Inflammatory macrophage (primary cell): ENCODE data around the gene H6PD.

Source experiments
- DNase-seq, 2 donors: peaks; one replicate each; pipeline ENCODE4 v3.0.0-alpha.2; 2020 to 2022

Gene H6PD

DNA sequence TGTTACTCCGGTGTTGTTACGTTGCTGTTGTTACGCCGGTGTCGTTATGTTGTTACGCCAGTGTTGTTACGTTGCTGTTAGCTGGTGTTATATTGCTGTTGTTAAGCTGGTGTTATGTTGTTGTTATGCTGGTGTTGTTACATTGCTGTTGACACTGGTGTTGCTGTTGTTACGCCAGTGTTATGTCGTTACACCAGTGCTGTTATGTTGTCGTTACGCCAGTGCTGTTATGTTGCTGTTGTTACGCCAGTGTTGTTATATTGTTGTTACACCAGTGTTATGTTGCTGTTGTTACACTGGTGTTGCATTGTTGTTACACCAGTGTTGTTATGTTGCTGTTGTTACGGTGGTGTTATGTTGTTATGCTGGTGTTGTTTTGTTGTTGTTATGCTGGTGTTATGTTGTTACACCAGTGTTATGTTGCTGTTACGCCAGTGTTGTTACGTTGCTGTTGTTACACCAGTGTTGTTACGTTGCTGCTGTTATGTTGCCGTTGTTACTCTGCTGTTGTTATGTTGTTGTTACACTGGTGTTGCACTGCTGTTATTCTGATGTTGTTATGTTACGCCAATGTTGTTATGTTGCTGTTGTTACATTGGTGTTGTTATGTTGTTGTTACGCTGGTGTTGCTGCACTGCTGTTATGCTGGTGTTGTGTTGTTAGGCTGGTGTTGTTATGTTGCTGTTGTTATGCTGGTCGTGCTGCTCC, 25.6 kb downstream of the H6PD start:
- no peak for DNase-seq

DNA sequence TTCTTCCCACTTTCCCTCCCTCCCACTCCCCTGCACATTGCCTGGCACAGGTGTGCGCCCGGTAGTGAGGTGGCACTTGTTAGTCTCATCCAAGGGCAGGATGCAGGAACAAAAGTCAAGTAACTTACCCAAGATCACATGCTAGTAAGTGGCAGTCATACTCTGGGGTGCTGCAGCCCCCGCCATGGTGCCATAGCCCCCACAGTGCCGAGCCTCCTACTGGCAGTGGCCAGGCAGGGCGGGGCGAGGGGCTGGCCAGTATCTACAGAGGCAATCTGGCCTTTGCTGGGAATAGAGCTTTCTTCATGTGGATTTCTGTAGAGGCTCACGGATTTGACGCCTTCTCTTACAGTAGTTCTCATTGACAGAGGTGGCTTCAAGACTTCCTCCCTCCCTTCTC, 26.9 kb downstream of the H6PD start:
- no peak for DNase-seq

DNA sequence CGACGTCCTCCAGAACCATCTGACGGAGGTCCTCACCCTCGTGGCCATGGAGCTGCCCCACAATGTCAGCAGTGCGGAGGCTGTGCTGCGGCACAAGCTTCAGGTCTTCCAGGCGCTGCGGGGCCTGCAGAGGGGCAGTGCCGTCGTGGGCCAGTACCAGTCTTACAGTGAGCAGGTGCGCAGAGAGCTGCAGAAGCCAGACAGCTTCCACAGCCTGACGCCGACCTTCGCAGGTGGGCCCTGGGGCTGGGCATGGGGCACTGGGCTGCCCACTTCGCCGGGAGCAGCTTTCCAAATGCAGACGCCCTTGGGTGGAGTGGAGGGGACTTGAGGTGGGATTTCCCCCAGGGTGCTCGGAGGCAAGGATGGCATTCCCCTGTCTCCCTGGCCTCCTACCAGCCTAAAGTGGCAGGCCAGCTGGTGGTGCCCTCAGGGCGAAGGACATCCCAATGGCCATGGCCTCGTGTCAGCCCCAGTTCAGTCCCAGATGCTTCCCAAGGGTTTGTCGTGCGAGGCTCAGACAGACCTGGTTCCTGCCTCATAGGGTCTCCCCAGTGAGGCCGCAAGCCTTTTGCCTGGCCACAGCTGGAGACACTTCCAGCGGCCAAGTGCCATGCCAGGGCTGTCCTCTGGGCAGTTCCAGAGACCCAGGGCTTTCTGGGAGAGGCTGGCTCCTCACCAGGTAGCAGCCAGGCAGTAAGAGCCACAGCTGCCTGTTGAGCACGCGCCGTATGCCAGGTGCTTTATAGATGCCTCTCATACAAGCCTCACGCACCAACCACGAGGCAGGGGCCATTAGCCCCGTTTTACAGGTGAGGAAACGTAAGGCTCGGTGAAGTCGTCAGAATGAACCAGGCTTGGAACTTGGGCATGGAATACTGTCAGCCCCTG, 27.8 kb downstream of the H6PD start:
- DNase-seq, result no peak

DNA sequence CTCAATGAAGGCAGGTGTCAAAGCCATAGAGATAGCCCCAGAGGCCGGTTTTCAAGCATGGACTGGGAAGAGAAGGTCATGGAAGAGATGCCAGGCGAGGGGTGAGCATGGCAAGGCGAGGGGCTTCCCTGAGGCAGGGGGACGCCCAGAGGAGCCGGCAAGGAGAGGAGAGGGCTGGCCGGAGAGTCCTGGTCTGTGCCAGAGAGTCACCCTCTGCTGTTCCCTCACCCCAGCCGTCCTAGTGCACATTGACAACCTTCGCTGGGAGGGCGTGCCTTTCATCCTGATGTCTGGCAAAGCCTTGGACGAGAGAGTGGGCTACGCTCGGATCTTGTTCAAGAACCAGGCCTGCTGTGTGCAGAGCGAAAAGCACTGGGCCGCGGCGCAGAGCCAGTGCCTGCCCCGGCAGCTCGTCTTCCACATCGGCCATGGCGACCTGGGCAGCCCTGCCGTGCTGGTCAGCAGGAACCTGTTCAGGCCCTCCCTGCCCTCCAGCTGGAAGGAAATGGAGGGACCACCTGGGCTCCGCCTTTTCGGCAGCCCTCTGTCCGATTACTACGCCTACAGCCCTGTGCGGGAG, 28.8 kb downstream of the H6PD start:
- no peak for DNase-seq

DNA sequence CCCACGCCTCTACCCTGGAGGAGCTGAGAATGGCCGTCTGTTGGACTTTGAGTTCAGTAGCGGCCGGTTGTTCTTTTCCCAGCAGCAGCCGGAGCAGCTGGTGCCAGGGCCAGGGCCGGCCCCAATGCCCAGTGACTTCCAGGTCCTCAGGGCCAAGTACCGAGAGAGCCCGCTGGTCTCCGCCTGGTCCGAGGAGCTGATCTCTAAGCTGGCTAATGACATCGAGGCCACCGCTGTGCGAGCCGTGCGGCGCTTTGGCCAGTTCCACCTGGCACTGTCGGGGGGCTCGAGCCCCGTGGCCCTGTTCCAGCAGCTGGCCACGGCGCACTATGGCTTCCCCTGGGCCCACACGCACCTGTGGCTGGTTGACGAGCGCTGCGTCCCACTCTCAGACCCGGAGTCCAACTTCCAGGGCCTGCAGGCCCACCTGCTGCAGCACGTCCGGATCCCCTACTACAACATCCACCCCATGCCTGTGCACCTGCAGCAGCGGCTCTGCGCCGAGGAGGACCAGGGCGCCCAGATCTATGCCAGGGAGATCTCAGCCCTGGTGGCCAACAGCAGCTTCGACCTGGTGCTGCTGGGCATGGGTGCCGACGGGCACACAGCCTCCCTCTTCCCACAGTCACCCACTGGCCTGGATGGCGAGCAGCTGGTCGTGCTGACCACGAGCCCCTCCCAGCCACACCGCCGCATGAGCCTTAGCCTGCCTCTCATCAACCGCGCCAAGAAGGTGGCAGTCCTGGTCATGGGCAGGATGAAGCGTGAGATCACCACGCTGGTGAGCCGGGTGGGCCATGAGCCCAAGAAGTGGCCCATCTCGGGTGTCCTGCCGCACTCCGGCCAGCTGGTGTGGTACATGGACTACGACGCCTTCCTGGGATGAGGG, 29.7 kb downstream of the H6PD start:
- no peak for DNase-seq

DNA sequence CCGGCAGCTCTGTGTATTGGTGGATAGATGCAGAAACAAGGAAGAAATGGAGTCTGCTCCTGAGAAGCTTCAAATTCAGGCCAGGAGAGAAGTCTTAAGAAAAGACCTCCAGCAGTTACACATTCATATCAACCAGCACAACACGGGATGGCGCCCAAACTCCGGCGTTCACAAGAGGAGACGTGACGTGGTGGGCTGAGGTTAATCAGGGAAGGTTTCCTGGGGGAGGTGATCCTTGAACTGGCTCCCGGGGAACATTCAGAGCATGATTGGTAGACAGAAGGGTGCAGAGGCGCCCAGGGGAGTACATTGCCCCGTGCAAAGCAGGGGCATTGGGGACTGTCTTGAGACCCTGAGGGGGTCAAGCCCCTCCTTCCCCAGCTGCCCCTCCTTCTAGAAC, 30.5 kb downstream of the H6PD start:
- no peak for DNase-seq

DNA sequence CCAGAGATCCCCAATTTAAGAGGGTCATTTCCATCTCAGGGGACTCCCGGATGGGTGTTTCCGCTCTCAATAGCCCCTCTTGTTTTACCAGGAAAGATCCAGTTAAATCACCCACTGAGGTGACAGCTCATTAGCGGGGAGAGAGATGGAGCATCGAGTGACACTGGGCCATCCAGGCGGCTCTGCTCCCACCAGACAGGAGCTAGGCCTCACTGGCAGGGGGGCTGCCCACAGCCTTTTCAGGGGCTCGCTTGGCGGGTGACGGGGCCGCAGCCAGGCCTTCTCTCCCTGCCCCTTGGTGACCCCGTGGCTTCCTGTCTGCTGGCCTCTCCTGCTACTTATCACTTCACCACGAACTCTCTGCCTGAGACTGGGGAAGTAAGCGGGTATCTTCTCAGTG, 31.4 kb downstream of the H6PD start:
- DNase-seq, result no peak

DNA sequence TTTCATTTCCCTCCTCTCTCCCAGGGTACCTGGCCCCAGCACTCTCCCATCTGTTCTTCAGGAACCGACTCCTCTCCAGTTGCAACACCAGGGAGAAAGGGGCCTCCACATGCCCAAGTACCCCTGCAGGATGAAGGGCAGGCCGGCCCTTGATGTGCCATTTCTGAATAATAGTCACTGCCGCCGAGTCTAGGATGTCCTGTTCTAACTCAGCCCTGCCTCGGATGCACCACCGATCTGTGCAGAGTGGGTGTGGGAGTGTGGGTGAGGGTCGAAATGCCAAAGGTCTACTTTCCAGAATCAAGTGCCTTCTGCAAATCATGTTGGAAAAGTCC, 32.7 kb downstream of the H6PD start:
- DNase-seq, result no peak

DNA sequence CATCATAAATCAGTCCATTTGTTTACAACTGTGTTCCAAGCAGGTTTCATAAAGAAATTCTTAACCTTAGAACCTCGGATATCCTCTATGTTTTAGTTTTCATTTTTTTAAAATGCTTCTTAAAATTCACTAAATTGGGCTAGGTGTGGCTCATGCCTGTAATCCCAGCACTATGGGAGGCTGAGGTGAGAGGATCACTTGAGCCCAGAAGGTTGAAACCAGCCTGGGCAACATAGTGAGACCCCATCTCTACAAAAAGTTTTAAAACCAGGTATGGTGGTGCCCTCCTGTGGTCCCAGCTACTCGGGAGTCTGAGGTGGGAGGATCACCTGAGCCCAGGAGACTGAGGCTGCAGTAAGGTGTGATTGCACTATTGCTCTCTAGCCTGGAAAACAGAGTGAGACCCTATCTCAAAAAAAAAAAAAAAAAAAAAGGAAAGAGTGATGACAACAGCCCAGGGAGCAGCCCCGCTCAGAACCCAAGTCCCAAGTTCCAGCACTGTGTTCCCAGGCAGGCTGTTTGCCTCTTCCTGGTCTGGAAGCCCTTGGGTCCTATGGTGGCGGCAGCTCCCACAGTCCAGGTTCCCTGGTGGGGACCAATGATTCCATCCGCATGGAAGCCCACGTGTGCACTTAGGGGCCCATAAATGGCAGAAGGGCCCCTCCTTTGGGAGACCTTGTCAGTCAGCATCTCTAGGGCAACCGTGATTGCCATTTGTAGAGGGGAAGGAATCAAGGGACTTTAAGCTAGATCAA, 33.4 kb downstream of the H6PD start:
- DNase-seq, result no peak

DNA sequence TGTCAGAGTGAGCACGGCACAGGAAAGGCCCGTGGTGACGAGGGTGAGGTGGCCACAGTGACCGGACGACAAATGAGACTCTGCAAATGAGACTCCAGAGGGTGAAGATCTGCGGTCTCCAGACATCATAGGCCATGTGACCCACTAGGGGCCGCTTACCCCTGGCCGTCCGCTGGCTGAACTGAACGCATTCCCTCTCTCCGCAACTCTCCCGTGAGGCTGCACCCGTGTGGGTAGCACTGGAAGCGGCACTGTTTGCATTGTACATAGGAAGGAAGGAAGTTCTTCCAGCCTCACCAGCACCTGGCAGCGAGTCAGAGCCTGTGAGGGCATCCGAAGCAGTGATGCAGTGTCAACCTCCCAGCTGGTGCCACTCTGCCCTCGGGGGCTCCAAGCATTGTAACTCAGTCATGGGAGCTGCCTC, 34.5 kb downstream of the H6PD start:
- DNase-seq, result peak in 1 of 2 donors; percentile 25

DNA sequence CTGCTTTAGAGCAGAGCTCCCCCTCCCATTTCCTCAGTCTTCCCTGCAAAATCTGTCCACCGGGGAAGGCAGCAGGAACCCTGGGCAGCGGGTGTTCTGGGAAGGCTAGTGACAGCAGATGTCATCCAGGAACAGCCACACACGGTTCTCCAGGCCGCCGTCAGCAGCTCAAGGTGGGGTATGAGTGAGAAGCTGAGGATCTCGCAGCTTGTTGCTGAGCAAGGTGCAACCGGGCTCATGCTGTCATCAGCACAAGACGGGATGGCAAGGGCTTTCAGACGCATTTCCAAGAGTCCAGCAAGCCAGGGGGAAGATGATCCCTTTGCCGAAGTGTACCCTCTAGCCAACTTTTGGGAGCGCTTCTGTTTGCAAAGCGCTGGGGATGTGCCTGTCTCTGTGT, 35.1 kb downstream of the H6PD start:
- DNase-seq, result no peak

DNA sequence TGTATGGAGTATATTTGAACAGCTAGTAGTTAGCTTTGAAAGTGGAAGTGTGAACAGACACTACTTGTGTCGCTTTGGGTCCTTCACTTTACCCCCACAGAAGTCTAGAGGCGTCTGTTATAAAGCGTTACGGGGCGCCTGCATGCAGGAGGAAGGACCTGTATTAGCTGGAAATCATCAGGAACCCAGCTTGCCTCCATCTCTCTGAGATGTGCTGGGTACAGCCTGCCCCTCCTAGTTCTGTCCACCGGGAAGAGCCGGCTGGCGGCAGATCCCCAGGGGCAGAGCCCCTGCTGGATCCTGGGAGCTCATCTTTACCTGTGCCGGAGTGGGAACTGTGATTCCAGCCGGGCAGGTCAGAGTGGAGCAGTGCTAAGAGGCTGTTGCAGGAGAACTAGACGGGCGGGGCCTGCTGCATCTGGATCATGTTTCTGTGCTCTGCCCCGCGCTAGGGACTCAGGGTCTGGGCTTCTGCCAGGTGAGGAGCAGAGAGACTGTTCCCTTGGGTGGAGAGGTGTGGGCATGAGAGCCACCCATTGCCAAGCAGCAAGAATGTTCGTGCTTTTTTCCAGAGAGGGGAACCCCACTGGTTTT, 35.8 kb downstream of the H6PD start:
- DNase-seq, result no peak

DNA sequence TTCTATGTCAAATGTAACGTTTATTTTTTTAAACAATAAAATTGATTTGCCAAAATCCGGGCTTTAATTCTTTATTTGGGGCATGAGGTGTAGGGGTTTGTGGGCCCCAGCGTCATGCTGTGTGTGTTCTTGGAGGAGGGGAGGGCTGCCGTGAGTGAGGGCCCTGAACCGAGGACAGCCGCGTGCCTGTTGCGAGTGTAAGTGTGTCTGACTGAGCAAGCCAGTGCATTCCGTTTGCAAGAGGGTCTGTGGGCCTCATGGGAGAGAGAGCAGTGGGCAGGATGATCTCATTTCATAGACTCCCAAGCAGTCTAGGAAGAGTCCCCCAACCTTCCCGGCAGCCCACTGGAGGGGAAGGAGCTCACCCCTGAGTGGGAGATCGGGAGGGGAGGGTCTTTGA, 36.7 kb downstream of the H6PD start:
- DNase-seq, result no peak

DNA sequence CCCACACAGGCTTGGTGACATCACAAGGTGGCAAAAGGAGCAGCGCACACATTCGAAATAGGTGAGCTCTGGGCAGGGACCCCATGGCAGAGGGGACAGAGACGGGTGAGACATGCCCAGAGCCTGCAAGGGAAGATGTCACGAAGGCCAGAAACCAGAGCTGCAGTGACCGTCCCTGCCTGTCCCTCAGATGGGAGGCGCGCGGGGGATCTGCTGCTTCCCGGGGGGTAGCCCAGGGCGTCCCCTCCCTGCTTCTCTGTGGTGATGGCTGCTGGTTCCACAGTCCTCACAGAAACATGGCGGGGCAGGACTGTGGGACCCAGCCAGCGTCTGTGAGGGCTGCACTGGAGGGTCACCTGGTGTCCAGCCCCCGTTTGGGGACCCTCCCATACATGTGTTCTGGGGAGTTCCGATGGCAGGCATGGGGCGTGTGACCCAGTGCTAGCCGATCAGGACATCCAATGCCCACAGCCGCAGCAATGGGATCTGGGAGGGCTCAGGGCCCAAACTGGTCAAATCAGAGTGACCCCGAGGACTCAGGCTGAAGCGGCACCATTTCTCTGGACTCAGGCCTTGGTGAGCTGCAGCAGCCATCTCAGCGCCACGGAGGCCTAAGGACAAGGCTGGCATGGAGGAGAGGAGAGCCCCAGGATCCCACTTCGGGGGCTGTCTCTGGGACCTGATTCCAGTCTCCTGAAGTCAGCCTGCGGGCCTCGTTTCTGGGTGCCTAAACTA, 37.5 kb downstream of the H6PD start:
- no peak for DNase-seq

DNA sequence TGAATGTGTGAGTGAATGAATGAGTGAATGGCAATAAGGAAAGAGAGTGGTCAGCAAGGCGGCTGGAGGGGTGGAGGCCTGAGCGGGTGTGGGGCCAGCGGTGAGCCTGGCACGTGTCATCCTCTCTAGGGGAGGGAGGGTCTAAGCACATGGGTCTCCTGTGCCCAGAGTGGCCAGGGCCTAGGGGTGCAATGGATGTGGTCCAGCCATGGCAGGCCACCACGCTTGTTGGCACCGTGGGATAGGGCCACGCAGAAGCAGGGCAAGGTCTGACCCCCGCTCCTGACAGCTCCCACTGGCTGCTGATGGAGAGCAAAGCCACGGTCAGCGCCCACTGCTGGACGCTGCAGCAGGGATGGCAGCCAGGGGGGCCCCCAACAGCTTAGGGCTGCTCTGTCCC, 38.6 kb downstream of the H6PD start:
- DNase-seq, result no peak

DNA sequence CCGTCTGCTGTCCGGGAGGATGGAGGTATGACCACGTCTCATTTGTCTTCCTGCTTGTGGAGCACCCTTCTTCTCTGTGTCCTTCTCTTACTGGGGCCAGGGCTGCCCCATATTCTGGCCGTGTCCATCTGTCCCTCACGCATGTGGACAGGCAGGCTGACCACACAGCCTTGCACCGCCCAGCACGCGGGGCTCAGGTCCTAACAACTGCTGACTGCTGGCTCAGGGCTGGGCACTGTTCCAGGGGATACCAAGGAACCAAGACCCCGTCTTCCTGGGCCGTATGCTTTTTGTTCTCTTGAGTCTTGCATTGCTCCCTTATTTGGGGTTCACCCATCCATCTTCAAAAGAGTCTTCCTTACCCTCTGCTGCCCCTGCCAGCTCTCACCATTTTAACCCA, 40.6 kb downstream of the H6PD start:
- peak; percentile 22 to 56 for DNase-seq

DNA sequence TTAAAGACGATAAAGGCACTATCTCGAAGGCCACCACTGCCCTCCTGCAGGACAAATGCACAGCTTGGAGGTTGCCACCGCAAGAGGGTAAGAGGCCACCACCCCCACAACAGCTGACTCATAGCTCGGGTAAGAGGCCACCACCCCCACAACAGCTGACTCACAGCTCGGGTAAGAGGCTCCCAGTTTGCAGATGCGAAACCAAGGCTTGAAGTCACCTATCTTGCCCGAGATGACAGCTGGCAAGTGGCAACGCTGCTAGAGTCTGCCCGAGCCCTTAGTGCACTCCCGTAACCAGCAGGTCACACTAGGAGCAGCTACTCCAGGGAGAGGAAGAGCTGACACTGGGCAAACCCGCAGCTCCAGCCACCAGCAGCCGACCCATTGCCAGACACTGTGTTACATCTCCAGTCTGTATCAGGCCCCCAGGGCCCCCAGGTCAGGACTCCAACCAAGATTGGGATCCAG, 41.0 kb downstream of the H6PD start:
- DNase-seq, result peak; percentile 96 to 99

DNA sequence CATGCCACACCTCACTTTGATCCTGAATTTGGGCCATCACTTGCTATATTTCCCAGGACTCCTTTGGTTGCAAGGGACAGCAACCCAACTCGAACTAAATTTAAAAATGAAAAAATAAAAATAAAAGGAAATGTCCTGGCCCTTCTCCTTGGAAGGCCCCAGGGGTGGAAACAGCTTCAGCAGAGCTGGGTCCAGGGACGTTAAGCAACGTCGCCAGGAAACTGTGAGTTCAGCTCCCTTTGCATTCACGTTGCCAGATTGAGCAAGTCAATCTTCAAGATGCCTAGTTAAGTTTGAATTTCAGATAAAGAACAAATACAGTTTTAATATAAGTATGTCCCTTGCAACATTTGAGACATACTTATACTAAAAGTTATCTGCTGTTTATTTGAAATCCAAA, 43.5 kb downstream of the H6PD start:
- peak; percentile 51 to 64 for DNase-seq

DNA sequence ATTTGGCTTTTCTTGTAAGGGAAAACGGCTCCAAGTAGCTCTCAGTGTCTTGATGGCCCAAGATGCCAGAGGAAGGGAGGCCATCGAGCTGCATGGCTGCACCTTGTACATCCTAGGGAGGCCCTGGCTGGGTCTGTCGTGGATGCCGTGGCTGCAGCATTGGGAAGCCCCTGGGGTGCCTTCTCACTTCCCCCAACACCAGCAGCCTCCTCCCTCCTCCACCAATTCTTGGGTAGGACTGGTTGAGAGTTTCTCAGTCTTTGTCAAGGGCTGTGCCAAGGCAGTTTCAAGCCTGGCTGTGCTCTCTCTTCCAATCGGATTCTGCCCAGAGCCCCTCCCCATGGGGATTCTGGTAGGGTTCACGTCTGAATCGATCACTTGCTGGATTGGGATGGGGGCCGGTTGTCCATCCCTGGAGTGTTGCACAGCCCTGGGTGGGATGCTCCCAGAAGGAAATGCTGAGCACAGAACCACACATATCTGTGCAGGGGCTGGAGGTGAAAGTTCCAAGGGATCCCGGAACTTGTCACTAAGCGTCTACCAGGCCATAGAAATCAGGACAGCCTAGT, 44.1 kb downstream of the H6PD start:
- peak in 1 of 2 donors; percentile 14 for DNase-seq

DNA sequence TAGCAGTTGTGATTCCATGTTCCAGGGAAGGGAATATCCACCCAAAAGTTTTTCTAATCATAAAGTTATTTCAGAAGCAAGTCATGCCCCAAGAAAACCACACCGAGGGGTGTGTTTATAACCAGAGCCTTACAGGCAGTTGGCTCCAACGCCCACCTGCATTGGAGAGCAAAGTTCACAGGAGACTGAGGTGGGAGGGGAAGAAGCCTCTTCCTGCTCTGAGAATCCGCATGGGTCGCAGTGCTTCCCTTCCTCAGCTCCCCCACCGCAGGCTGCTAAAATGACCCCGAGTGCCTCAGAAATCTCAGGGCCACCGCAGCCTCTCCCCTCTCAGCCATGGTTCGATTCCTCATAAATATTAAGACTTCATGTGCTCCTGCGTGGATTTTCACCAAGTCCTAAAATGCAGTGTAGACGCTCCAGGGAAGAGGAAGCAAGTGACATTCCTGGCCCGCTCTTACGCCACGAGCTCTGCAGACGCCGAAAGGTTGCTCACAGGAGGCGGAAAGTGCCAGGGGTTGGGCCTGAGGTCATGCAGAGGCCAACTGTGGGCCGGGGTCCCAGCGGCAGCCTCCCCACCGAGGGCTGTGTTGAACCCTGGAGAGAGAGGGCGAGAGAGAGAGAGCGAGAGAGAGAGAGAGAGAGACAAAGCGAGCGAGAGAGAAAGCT, 44.7 kb downstream of the H6PD start:
- DNase-seq, result peak; percentile 89 to 97
